Ovary (tissue), 3 donors: ENCODE data around the gene ERMAP.

Source experiments
- EP300 ChIP-seq: sonication (generic); formaldehyde crosslinking; IDR thresholded peaks from one replicate; pipeline ENCODE4 v1.6.1; 2017; ENCODE audit warnings: antibody characterized with exemption
- POLR2A ChIP-seq: fragments of 450-650 bp; IDR thresholded peaks from one replicate; pipeline ENCODE4 v1.6.1; 2017; ENCODE audit warnings: antibody characterized with exemption, mild to moderate bottlenecking, moderate library complexity
- TF ChIP-seq, protein P1 (sequence below), 3 donors: fragments of 450-650 bp in 2 of 3; fragments of 200-600 bp in 1 of 3; IDR thresholded peaks; one replicate each; pipeline versions ENCODE4 v1.5.1 to v1.8.0; 2016 to 2022; ENCODE audit warnings: antibody characterized with exemption in 3 of 3, mild to moderate bottlenecking in 1 of 3
- donor health status: DM: no; HTN: no; CAD: no.

DNA sequence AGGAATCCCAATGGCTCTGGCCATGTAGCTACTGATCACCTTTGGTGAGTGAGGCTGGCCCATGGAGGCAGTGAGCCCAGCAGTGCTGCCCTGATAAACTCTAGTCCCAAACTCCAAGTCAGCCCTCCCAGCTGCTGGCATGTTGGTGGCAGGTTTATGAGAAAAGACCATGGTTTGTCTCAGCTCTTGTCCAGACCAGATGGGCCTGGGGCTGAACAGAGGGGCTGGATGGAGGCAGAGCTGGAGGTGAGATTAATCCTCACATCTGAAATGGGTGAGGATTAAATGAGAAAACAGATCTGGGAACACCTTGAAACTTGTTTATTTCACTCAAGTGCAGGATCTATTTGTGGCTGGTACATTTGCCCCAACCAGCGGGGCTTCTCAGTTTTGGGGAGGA lies 28.9 kb upstream of the ERMAP start:
- TF ChIP-seq, protein P1, sequence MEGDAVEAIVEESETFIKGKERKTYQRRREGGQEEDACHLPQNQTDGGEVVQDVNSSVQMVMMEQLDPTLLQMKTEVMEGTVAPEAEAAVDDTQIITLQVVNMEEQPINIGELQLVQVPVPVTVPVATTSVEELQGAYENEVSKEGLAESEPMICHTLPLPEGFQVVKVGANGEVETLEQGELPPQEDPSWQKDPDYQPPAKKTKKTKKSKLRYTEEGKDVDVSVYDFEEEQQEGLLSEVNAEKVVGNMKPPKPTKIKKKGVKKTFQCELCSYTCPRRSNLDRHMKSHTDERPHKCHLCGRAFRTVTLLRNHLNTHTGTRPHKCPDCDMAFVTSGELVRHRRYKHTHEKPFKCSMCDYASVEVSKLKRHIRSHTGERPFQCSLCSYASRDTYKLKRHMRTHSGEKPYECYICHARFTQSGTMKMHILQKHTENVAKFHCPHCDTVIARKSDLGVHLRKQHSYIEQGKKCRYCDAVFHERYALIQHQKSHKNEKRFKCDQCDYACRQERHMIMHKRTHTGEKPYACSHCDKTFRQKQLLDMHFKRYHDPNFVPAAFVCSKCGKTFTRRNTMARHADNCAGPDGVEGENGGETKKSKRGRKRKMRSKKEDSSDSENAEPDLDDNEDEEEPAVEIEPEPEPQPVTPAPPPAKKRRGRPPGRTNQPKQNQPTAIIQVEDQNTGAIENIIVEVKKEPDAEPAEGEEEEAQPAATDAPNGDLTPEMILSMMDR (IDR thresholded peaks at IDR 0.05), result no peak
- no peak for TF ChIP-seq EP300
- no peak for TF ChIP-seq POLR2A
